Panc1 (cell line): ENCODE results near the gene HDAC11. TPM values are rescaled to one million over a fixed set of nuclear protein-coding genes. Genes with fewer than 3 reads are reported as not detected.
A peak's percentile ranks its signal among the peaks of the same experiment; 100 is the strongest.

Experiments
- ATAC-seq: fragments of 200-7000 bp; cut with Tn5 transposase; 2 replicates; pipeline ENCODE4 v1.9.1; 2020; ENCODE audit warnings: mild to moderate bottlenecking, moderate library complexity
- BruUV-seq: library from RNA; stranded (reverse); fragments of 400-500 nt; replicated peaks from 2 replicates; lab custom pipeline; 2021; lab: Mats Ljungman, UMichigan
- CTCF ChIA-PET: fragments of 300-600 bp; sonication (Branson Sonifier 250); formaldehyde crosslinking; loops from one replicate; lab custom pipeline; 2022; ENCODE audit warnings: antibody characterized with exemption; lab: Charles Lee
- POLR2A ChIA-PET: fragments of 300-600 bp; sonication (Branson Sonifier 250); formaldehyde crosslinking; loops from one replicate; lab custom pipeline; 2022; ENCODE audit warnings: antibody characterized with exemption; lab: Charles Lee
- DNase-seq: peaks from one replicate; pipeline ENCODE4 v3.0.0-alpha.2; 2010; ENCODE audit warnings: low read depth, low spot score
- H3K27ac ChIP-seq: 2 replicates; pipeline ENCODE4 v1.5.1; 2011; ENCODE audit warnings: mild to moderate bottlenecking, low read length, inconsistent platforms
- H3K27me3 ChIP-seq: fragments of 200-500 bp; sonication (Bioruptor generic); 2 replicates; pipeline ENCODE4 v1.6.0; 2014; ENCODE audit warnings: low read length, inconsistent platforms; ENCODE audit not compliant: control insufficient read depth, insufficient read depth
- H3K36me3 ChIP-seq: fragments of 200-500 bp; sonication (Bioruptor generic); 2 replicates; pipeline ENCODE4 v1.5.1; 2014; ENCODE audit warnings: inconsistent platforms, mild to moderate bottlenecking, low read length, moderate library complexity; ENCODE audit not compliant: control insufficient read depth, insufficient read depth
- H3K4me1 ChIP-seq: 2 replicates; pipeline ENCODE4 v1.5.1; 2011; ENCODE audit warnings: inconsistent platforms, mild to moderate bottlenecking, low read length, moderate library complexity; ENCODE audit not compliant: control insufficient read depth, insufficient read depth
- H3K4me3 ChIP-seq, 2 experiments: 2 replicates each; pipeline ENCODE4 v1.5.1; 2011 to 2012; ENCODE audit warnings: low read depth in 2 of 2, low read length in 2 of 2, mild to moderate bottlenecking in 2 of 2, inconsistent platforms in 1 of 2, moderate library complexity in 1 of 2
- H3K9me3 ChIP-seq: fragments of 200-500 bp; sonication (Bioruptor generic); 2 replicates; pipeline ENCODE4 v1.5.1; 2014; ENCODE audit warnings: low read depth, mild to moderate bottlenecking, inconsistent platforms, low read length, moderate library complexity; ENCODE audit not compliant: control insufficient read depth, insufficient read depth
- CTCF ChIP-seq: fragments of 450-650 bp; IDR thresholded peaks from 2 replicates; pipeline ENCODE4 v1.5.1; 2017; ENCODE audit warnings: mild to moderate bottlenecking
- POLR2AphosphoS5 ChIP-seq: IDR thresholded peaks from 2 replicates; pipeline ENCODE4 v1.6.1; 2012; ENCODE audit warnings: mild to moderate bottlenecking, low read depth, low read length, moderate library complexity
- REST ChIP-seq, 2 experiments: IDR thresholded peaks; 2 replicates each; pipeline ENCODE4 v1.6.1; 2011 to 2012; ENCODE audit warnings: low read depth in 2 of 2, control low read depth in 1 of 2, low read length in 1 of 2, mild to moderate bottlenecking in 1 of 2, moderate library complexity in 1 of 2; ENCODE audit not compliant: insufficient read depth in 1 of 2
- SIN3A ChIP-seq: IDR thresholded peaks from 2 replicates; pipeline ENCODE4 v1.6.1; 2012; ENCODE audit warnings: low read depth, mild to moderate bottlenecking, low read length, moderate library complexity, borderline replicate concordance; ENCODE audit not compliant: insufficient read depth
- TCF7L2 ChIP-seq: IDR thresholded peaks from 2 replicates; pipeline ENCODE4 v1.6.1; 2011; ENCODE audit warnings: mild to moderate bottlenecking, low read depth, low read length, inconsistent platforms
- in situ Hi-C: cut with HindIII; loops from 2 replicates; pipeline ENCODE4 v1.10.0; 2016; ENCODE audit warnings: low sequenced_read_pairs, low pct_unique_long_range_greater_than_20kb
- intact Hi-C: fragments of 100-400 bp; cut with micrococcal nuclease; formaldehyde crosslinking; loops from one replicate; pipeline ENCODE4 v1.10.0; 2022; ENCODE audit not compliant: unreplicated experiment
- total RNA-seq: library from RNA; stranded (reverse); gene quantifications from one replicate; pipeline ENCODE4 v1.2.1, GENCODE V29; 2021; ENCODE audit not compliant: unreplicated experiment

HDAC11 gene
- total RNA-seq, 1 experiment from 2014 or later, result 10.6 TPM

- ATAC-seq, result peak; percentile 82; the same call in 1 of the 2 replicates
- no TSS peak for BruUV-seq
These were observed 48.2 kb downstream of the HDAC11 start for GRCh38 chr3:13528217-13528867.

More at GRCh38 chr3:13528217-13528867, 48.2 kb downstream of the HDAC11 start:
- H3K4me1 ChIP-seq, result no peaks in the 10 kb centered on the region
- TF ChIP-seq POLR2AphosphoS5 (no peak), REST (IDR thresholded peaks at IDR 0.05; ENCODE audit: insufficient read depth in 1 of 2, low read depth in 2 of 2, low read length in 1 of 2) (no peak), CTCF (no peak), SIN3A (no peak), TCF7L2 (no peak)
- no peak for DNase-seq
- H3K9me3 ChIP-seq, result no peaks in the 10 kb centered on the region
- POLR2A ChIA-PET, result interaction anchor here (0.6 kb wide), 1 partner anchor 22 kb away, joined by 12 read pairs; no protein-coding TSS in a partner anchor
- no peaks in the 10 kb centered on the region for H3K36me3 ChIP-seq
- H3K27me3 ChIP-seq, result no peaks in the 10 kb centered on the region
- H3K27ac ChIP-seq, result no peak overlapping the region
- in situ Hi-C loops (no loop called here), intact Hi-C loops (no loop called here)
- H3K4me3 ChIP-seq, result no peak overlapping the region
- CTCF ChIA-PET, result interaction anchor here (0.6 kb wide), 1 partner anchor 721 kb away, joined by 3 read pairs; no protein-coding TSS in a partner anchor
